WTC11 (cell line): Measurements from ENCODE around the gene CFAP157. TPM values are rescaled to one million over a fixed set of nuclear protein-coding genes. Genes with fewer than 3 reads are reported as not detected.

ENCODE experiments used
- ATAC-seq: fragments of 200-7000 bp; cut with Tn5 transposase; 2 replicates; pipeline ENCODE4 v1.10.0; 2021; ENCODE audit warnings: mild to moderate bottlenecking, moderate library complexity
- Bru-seq: library from RNA; stranded (reverse); fragments of 400-500 nt; gene quantifications from one replicate; lab custom pipeline; 2021; lab: Mats Ljungman, UMichigan
- CTCF ChIA-PET: fragments of 300-600 bp; sonication (Branson Sonifier 250); formaldehyde crosslinking; loops from one replicate; lab custom pipeline; 2021; ENCODE audit warnings: antibody characterized with exemption; lab: Charles Lee
- POLR2A ChIA-PET: fragments of 350-600 bp; sonication (Branson Sonifier 250); formaldehyde crosslinking; loops from one replicate; lab custom pipeline; 2021; ENCODE audit warnings: antibody characterized with exemption; lab: Charles Lee
- DNase-seq: peaks from one replicate; pipeline ENCODE4 v3.0.0; 2021; ENCODE audit warnings: low spot score
- H3K27ac Mint-ChIP-seq: 2 replicates; pipeline ENCODE4 v1.8.0; 2021; ENCODE audit warnings: mixed read lengths
- H3K27me3 Mint-ChIP-seq: 2 replicates; pipeline ENCODE4 v1.8.0; 2021; ENCODE audit warnings: low read depth, mild to moderate bottlenecking, moderate library complexity, mixed read lengths
- H3K36me3 Mint-ChIP-seq: 2 replicates; pipeline ENCODE4 v1.8.0; 2021; ENCODE audit warnings: mixed read lengths
- H3K4me1 Mint-ChIP-seq: 2 replicates; pipeline ENCODE4 v1.8.0; 2022; ENCODE audit warnings: mixed read lengths
- H3K4me3 Mint-ChIP-seq: 2 replicates; pipeline ENCODE4 v1.8.0; 2021; ENCODE audit warnings: mild to moderate bottlenecking, moderate library complexity, mixed read lengths
- H3K9me3 Mint-ChIP-seq: 2 replicates; pipeline ENCODE4 v1.8.0; 2021; ENCODE audit warnings: mixed read lengths
- E2F1 ChIP-seq: sonication (generic); formaldehyde crosslinking; IDR thresholded peaks from 2 replicates; pipeline ENCODE4 v1.8.0; 2022; ENCODE audit warnings: mild to moderate bottlenecking, missing genetic modification reagents
- ELF4 ChIP-seq: sonication (generic); formaldehyde crosslinking; IDR thresholded peaks from 2 replicates; pipeline ENCODE4 v1.8.1; 2022; ENCODE audit warnings: low read depth, mild to moderate bottlenecking, moderate library complexity, missing genetic modification reagents
- FOXP1 ChIP-seq: sonication (generic); formaldehyde crosslinking; IDR thresholded peaks from 2 replicates; pipeline ENCODE4 v1.8.0; 2022; ENCODE audit warnings: missing genetic modification reagents, mild to moderate bottlenecking, moderate library complexity, borderline replicate concordance
- GABPB1 ChIP-seq: sonication (generic); formaldehyde crosslinking; IDR thresholded peaks from 2 replicates; pipeline ENCODE4 v1.8.1; 2023; ENCODE audit warnings: mild to moderate bottlenecking, missing genetic modification reagents
- GRHL2 ChIP-seq: fragments of 250-450 bp; sonication (Bioruptor Pico); IDR thresholded peaks from 2 replicates; pipeline ENCODE4 v1.8.0; 2022; ENCODE audit warnings: mild to moderate bottlenecking, moderate library complexity; ENCODE audit not compliant: insufficient replicate concordance, severe bottlenecking
- NFATC4 ChIP-seq: fragments of 250-450 bp; sonication (Bioruptor Pico); IDR thresholded peaks from 2 replicates; pipeline ENCODE4 v1.9.0; 2021; ENCODE audit warnings: mild to moderate bottlenecking
- NFE2L1 ChIP-seq: sonication (generic); formaldehyde crosslinking; IDR thresholded peaks from 2 replicates; pipeline ENCODE4 v1.8.1; 2023; ENCODE audit warnings: missing genetic modification reagents
- NR1H2 ChIP-seq: sonication (generic); formaldehyde crosslinking; IDR thresholded peaks from 2 replicates; pipeline ENCODE4 v1.9.0; 2021; ENCODE audit warnings: mild to moderate bottlenecking, moderate library complexity, missing genetic modification reagents
- NR3C1 ChIP-seq: sonication (generic); formaldehyde crosslinking; conservative IDR thresholded peaks from 2 replicates; pipeline ENCODE4 v1.8.1; 2023; ENCODE audit warnings: low read depth, mild to moderate bottlenecking, missing genetic modification reagents
- OVOL2 ChIP-seq: fragments of 250-450 bp; sonication (Bioruptor Pico); IDR thresholded peaks from 2 replicates; pipeline ENCODE4 v1.9.0; 2021; ENCODE audit warnings: mild to moderate bottlenecking, borderline replicate concordance
- PRDM15 ChIP-seq: sonication (generic); formaldehyde crosslinking; IDR thresholded peaks from 2 replicates; pipeline ENCODE4 v1.8.0; 2022; ENCODE audit warnings: missing genetic modification reagents
- PRRX2 ChIP-seq: fragments of 250-450 bp; sonication (Bioruptor Pico); IDR thresholded peaks from 2 replicates; pipeline ENCODE4 v1.8.0; 2021; ENCODE audit warnings: mild to moderate bottlenecking
- SMAD3 ChIP-seq: sonication (generic); formaldehyde crosslinking; IDR thresholded peaks from 2 replicates; pipeline ENCODE4 v1.8.0; 2022; ENCODE audit warnings: missing genetic modification reagents, mild to moderate bottlenecking, borderline replicate concordance
- SP1 ChIP-seq: sonication (generic); formaldehyde crosslinking; conservative IDR thresholded peaks from 2 replicates; pipeline ENCODE4 v1.8.1; 2022; ENCODE audit warnings: missing genetic modification reagents
- TP53 ChIP-seq: sonication (generic); formaldehyde crosslinking; IDR thresholded peaks from 2 replicates; pipeline ENCODE4 v1.8.1; 2023; ENCODE audit warnings: mild to moderate bottlenecking, missing genetic modification reagents
- USF1 ChIP-seq: sonication (generic); formaldehyde crosslinking; IDR thresholded peaks from 2 replicates; pipeline ENCODE4 v1.8.0; 2022; ENCODE audit warnings: mild to moderate bottlenecking, missing genetic modification reagents
- ZBTB21 ChIP-seq: sonication (generic); formaldehyde crosslinking; IDR thresholded peaks from 2 replicates; pipeline ENCODE4 v1.8.1; 2023; ENCODE audit warnings: mild to moderate bottlenecking, missing genetic modification reagents, borderline replicate concordance
- ZNF281 ChIP-seq: sonication (generic); formaldehyde crosslinking; IDR thresholded peaks from 2 replicates; pipeline ENCODE4 v1.8.0; 2023; ENCODE audit warnings: mild to moderate bottlenecking, missing genetic modification reagents
- ZNF416 ChIP-seq: fragments of 250-450 bp; sonication (Bioruptor Pico); IDR thresholded peaks from 2 replicates; pipeline ENCODE4 v1.9.0; 2021; ENCODE audit warnings: mild to moderate bottlenecking, inconsistent platforms
- long read RNA-seq, 3 experiments: library from RNA in 1 of 3; library from capped mRNA in 1 of 3; library from polyadenylated mRNA in 1 of 3; unstranded in 2 of 3; stranded (forward) in 1 of 3; transcript quantifications; one replicate each; pipeline ENCODE4 v2.0.0, GENCODE V29; 2021
- total RNA-seq: library from RNA; stranded (reverse); gene quantifications from 3 replicates; pipeline ENCODE4 v1.2.3, GENCODE V29; 2021

The CFAP157 gene
- total RNA-seq (0.07 to 0.22 TPM in 2 of 3 replicates, not detected in the other), Bru-seq, nascent RNA (not detected)
- long read RNA-seq, experiment 1, partial matches to known transcripts: 0 of 1 reads
- long read RNA-seq, experiment 1, other reads (novel, unspliced or antisense): 1 of 1 reads
- long read RNA-seq, experiment 2: 0 reads
- long read RNA-seq, experiment 3: 0 reads

GRCh38 chr9:127706836-127707241 is at the start of gene CFAP157:
CFAP157 (plus strand) TSS chr9:127706988; CDS start chr9:127707032, 44 bp downstream.
- ChIA-PET POLR2A (interaction anchor here (1.4 kb wide), 1 partner anchor 28 kb away, joined by 3 read pairs; no protein-coding TSS in a partner anchor), CTCF (interaction anchor here (0.7 to 5.8 kb wide), 7 partner anchors 9 to 418 kb away, joined by 3 to 56 read pairs (median 5); partner anchors contain the start of genes PTRH1, TOR2A and TTC16)
- H3K27ac Mint-ChIP-seq: no peak within 1 kb of the TSS
- H3K27me3 Mint-ChIP-seq: no peaks in the 10 kb centered on the region
- TF ChIP-seq TP53 (CRISPR knock-in tag) (no peak), USF1 (CRISPR knock-in tag) (no peak), FOXP1 (CRISPR knock-in tag) (peak; percentile 50; the same call in 1 of the 2 replicates), E2F1 (CRISPR knock-in tag) (no peak), ZNF416 (CRISPR knock-in tag) (no peak), ELF4 (no peak), NFE2L1 (CRISPR knock-in tag) (no peak), ZBTB21 (CRISPR knock-in tag) (no peak)
- no peaks in the 10 kb centered on the region for H3K36me3 Mint-ChIP-seq
- peaks cover 3% of the 10 kb centered on the region for H3K9me3 Mint-ChIP-seq
- ATAC-seq: peak; percentile 84
- peak; percentile 59 for DNase-seq
- H3K4me1 Mint-ChIP-seq: peaks cover 20% of the 10 kb centered on the region
- H3K4me3 Mint-ChIP-seq: peak within 1 kb of the TSS; percentile 53

GRCh38 chr9:127658428-127658827 is 48.4 kb upstream of the CFAP157 start:
- H3K27me3 Mint-ChIP-seq: no peaks in the 10 kb centered on the region
- no peak for TF ChIP-seq NR3C1 (CRISPR knock-in tag)
- TF ChIP-seq PRRX2 (CRISPR knock-in tag): no peak
- TF ChIP-seq GABPB1 (CRISPR knock-in tag): no peak
- TF ChIP-seq NR1H2: no peak
- no peak for TF ChIP-seq OVOL2 (CRISPR knock-in tag)
- DNase-seq (no peak), ATAC-seq (no peak)
- CTCF ChIA-PET: no interaction called here
- H3K27ac Mint-ChIP-seq: no peak overlapping the region; the same call in 1 of the 2 replicates
- POLR2A ChIA-PET: no interaction called here
- no peaks in the 10 kb centered on the region for H3K9me3 Mint-ChIP-seq
- H3K4me1 Mint-ChIP-seq: peaks cover 35% of the 10 kb centered on the region
- H3K4me3 Mint-ChIP-seq: no peak overlapping the region
- peaks cover 11% of the 10 kb centered on the region; the same call in 1 of the 2 replicates for H3K36me3 Mint-ChIP-seq

- no peak overlapping the region for H3K4me3 Mint-ChIP-seq
- H3K27me3 Mint-ChIP-seq: no peaks in the 10 kb centered on the region
- no peaks in the 10 kb centered on the region for H3K9me3 Mint-ChIP-seq
- peak; percentile 41; the same call in 1 of the 2 replicates for ATAC-seq
- DNase-seq: no peak
- ChIA-PET POLR2A (interaction anchor here (0.6 kb wide), 1 partner anchor 384 kb away, joined by 5 read pairs; no protein-coding TSS in a partner anchor), CTCF (interaction anchor here (0.7 to 1.3 kb wide), 4 partner anchors 8 to 209 kb away, joined by 3 to 6 read pairs (median 4); partner anchors contain the start of gene TOR2A)
- no peak overlapping the region for H3K27ac Mint-ChIP-seq
- H3K4me1 Mint-ChIP-seq: peaks cover 13% of the 10 kb centered on the region
- peaks cover 18% of the 10 kb centered on the region for H3K36me3 Mint-ChIP-seq
- TF ChIP-seq SP1 (CRISPR knock-in tag) (no peak), SMAD3 (CRISPR knock-in tag) (no peak), PRDM15 (CRISPR knock-in tag) (no peak), GRHL2 (no peak), USF1 (CRISPR knock-in tag) (no peak), NFATC4 (CRISPR knock-in tag) (no peak), TP53 (CRISPR knock-in tag) (no peak), NR1H2 (no peak), ZNF281 (no peak)
Observed at GRCh38 chr9:127660886-127661741, 45.7 kb upstream of the CFAP157 start.
